ENCODE data around the gene HSD17B8.

Gene HSD17B8

DNA sequence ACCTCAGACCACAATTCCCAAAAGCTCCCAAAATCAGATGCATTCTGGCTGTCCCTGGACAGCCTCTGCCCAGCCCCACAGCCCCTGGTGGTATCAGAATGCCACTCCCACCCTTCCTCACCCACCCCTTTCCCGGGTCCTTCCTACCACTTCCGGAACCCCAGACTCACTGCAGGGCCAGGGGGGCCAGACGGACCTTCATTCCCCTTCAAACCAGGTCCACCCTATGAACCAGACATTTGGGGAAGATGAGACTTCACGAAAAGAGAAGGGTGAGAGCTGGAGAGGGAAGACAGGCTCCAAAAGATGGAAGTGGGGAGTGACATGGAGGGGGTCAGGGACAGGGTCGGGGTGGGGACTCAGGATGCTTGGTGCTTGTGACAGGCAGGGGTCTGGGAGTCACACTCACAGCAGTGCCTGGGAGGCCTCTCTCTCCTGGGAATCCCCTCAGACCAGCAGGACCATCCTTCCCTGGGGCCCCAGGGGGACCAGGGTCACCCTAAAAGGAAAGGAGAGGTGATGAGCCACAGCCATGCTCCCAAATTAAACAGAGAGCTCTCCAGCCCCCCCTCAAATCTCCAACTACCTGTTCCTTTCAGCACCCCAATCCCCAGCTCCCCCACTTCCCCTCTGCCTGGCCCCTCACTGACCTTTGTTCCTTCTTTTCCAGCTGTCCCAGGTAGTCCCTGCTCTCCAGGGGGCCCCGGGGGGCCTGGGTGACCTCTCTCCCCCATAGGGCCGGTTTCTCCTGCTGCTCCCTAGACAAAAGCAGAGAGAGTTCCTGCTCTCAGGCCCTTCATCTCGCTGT is 32.4 kb upstream of the HSD17B8 start:
- DNase-seq, result no peak

DNA sequence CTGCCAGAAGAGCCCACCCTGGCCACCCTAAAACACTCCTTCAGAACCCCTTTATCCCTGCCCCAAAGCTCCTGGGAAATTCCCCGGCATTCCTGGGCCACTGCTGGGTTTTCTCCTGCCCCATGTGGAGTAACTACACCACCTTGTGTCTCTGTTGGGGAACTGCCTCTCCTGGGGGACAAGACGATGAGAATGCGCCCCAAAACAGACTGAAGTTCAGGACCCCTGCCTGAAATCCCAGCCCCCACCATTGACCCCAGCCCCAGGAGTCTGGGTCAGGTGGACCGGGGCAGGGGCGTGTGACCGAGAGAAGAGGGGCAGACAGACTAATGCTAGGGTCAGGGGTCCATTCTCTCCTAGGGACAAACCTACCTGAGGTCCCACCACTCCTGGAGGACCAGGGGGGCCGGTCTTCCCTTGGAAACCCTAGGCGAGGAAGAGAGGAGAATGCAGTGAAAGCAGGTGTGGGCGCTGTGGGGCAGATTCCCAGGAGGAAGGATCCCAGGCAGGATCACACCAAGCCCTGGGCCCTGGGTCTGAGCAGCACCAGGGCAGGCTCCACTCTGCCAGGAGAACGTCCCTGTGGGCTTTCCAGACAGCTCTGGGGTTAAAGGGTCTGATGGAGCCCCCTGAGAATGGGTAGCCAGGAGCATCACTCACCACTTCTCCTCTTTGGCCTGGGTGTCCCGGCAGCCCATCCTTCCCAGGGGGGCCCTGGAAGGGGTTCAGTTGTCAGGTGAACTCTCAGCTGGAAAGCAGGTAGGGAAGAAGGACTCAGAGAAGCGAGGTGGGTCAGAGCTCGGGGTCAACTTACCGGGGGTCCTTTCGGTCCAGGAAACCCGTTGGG is 31.5 kb upstream of the HSD17B8 start:
- DNase-seq, result peak; percentile 40

DNA sequence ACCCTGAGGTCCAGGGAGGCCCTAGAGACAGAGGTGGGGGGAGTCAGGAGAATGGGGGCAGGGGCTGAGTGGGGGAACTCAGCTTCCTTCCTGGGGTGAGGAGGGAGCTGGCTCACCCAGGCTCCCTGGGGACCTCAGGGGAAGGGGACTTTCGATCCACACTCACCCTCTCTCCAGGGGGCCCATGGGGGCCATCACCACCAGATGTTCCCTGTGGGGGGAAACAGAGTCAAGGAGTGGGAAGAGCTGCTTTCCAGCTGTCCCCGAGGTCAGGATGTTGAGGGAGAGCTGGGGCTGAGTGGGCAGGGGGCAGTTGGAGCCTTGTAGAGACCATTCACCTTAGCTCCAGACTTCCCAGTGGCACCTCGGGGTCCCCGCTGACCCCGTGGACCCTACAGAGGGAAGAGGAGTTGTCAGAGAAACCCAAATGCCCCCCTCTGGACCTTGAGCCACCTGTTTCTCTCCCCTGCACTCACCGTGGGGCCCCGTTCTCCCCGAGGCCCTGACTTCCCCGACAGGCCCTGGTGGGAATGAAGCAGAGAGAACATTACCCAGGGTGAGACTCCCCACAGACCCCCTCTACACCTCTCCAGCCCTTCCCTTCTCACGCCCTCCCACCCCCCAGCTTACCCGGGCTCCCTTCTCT is 30.8 kb upstream of the HSD17B8 start:
- DNase-seq, result no peak

DNA sequence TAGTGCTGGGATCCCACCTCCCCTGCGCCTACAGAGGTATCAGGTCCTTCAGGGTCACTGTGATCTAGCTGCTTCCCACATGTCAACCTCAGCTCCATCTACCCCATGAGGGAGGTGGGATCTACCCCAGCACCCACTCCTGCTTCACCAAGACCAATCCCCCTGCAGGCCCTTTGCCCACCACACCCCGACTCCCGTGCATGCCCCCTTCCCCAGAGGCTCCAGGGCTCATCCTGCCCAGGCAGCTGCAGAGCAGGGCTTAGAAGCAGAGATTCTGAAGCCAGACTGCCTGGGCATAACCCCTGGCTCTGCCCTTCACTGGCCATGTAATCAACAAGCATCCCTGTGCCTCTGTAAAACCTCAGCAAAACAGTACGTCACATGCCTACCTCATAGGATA is 29.7 kb upstream of the HSD17B8 start:
- no peak for DNase-seq

DNA sequence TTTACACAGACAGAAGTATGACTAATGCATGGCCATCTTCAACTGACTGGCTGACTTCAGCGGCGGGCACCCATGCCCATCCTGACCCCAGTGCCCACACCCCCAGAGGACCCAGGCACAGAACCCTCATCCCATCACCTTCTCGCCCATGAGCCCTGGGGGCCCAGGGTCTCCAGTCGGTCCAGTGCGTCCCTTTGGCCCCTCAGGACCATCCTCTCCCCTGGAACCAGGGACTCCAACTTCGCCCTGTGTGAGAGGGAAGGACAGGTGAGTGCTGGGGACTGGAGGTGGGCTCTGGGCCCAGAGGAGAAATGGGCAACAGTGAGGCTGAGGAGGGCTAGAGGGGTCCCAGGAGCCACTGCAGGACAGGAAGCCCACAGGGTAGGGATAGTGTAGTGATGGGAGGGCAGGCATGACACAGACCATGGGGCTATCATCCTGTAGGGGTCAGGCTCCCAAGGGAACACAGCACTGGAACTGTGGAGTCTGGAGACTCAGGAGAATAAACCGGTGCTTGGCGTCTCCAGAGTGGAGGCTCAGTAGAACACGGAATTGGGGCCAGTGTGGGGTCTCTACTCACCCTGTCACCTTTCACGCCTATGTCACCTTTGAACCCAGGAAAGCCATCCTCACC is 28.9 kb upstream of the HSD17B8 start:
- DNase-seq, result no peak

DNA sequence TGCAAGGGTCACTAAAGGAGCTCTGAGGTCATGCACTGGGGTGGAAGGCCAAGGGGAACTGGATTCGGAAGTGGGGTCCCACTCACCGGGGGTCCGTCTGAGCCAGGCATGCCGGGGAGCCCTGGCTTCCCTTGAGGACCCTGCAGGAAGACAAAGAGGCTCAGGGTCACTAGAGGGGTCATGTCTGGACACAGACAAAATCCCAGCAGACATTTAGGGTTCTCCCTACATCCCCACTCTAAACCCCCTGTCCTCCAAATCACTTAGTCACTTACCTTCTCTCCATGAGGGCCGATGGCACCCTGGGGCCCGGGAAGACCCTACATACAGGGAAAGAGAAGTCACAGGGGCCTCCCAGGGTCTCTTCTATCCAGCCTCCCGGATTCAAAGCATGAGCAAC is 27.5 kb upstream of the HSD17B8 start:
- no peak for DNase-seq

DNA sequence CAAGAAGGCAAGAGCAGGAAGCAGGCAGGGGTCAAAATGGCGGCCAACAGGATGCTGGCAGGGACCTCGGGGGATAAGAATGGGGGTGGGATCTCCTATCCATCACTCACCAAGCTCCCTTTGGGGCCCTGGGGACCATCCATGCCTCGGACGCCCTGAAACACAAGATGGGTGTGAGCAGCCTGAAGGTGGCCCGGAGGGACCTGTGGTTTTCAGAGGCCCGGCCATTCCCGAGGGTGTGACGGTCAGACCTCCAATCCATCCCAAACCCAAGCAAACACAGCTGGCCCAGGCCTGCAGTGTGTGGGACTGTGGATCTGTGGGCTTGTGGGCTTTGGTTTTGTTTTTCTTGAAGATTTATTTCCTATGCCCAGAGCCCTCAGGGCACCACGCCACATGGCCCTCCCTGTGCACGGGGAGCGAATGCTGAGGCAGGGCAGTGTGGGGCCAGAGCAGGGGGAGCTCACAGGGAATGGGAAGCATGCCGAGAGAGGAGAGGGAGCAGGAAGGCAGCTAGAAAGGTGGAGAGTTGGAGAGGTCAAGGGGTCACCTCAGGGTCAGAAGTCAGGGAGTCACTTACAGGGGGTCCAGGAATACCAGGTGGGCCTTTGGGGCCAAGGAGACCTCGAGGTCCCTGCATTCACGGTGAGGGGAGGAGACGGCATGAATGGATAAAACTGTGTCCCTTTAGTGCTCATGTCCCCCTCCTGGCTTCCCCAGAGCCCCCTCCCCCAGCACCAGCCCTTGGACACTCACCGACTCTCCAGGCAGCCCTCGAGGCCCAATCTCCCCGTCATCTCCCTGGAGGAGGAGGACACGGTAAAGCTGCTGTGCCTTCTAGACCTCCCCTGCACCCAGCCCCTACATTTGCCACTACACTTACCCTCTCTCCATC is 26.7 kb upstream of the HSD17B8 start:
- DNase-seq, result no peak

DNA sequence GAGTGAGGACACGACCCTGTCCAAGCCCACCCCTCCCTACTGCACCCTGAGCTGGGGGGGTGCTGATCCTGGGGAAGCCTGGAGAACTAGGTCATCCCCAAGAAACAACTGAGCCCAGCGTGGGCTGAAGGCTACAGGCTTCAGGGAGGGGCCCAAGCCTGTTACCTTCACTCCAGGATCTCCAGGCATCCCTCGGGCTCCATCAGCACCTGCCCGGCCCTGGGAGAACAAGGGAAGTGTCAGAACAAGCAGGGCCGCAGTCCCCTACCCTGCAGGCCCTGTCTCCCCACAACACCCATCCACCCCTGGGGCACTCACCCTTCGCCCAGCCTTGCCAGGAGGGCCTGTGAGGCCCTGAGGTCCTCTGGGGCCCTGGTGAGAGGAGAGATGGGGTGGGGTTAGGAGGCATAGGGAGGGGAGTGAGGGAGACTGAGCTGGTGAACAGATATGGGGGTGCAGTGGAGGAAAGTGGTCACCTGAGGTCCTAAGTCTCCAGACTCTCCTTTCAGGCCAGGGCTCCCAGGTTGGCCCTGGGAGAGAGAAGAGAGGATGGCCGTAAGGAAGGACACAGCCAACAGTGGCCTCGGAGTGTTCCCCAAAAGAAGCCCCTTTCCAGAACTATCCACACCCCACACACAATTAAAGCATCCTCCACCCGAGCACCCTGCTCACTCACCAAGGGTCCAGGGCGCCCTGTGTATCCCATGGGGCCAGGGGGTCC is 25.5 kb upstream of the HSD17B8 start:
- no peak for DNase-seq

DNA sequence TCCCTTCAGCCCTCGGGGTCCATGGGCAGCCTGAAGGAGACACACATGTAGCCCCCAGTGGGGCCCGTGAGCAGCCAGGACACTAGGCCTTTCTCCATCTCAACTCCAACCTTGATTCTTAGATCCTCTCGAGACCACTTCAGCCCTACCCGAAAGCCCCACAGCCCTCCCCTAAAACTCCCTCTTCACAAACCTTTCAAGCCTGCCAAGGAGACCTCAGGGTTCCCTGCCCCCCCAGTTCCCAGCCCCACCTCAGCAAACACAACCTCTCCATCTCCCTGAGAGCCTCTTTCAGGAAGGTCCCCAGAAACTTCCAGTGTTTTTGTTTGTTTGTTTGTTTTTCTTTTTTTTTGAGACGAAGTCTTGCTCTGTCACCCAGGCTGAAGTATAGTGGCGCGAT is 23.3 kb upstream of the HSD17B8 start:
- no peak for DNase-seq

DNA sequence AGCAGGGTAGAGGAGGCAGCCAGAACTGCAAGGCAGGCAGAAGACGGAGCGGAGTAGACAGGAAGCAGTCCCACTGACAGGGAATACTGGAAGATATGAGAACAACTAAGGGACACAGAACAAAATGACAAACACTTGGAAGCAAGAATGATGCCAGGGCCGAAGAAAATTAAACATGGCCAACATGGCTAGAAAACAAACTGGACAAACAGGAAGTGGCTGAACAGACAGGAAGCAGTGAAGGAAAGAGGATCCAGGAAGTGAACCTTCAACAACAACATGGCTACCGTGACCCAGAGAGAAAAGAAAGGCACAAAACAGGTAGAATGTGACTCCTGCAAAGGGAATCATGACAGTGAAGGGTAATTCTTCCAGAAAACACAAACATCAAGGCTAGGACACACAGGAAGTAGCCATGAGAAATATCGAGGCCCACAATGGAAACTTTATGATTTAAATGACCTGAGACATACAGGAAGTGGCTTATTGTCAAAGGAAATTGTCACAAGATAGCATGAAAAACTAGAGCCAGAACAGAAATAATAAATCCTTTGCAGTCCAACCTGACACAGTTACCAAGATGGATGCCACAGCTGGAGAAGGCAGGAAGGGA is 21.3 kb upstream of the HSD17B8 start:
- peak; percentile 34 for DNase-seq

DNA sequence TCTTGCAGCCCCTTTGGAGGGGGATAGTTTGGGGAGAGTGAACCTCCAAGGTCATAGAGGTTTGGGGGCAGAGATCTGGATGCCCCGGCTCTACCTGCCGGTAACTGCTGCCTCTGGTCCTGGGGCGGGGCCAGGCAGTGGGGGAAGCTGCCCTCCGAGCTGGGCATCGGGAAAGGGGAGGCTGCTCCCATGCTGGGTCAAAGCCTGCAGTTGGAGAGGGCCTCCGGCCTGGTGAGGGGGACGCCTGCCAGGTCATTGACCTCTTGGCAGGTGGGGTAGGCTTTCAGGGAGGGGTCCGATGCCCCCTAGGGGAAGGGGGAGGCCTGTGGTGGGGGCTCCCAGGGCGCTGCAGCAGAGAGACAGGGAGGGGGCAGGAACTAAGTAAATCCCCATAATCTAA is 19.3 kb upstream of the HSD17B8 start:
- no peak for DNase-seq

DNA sequence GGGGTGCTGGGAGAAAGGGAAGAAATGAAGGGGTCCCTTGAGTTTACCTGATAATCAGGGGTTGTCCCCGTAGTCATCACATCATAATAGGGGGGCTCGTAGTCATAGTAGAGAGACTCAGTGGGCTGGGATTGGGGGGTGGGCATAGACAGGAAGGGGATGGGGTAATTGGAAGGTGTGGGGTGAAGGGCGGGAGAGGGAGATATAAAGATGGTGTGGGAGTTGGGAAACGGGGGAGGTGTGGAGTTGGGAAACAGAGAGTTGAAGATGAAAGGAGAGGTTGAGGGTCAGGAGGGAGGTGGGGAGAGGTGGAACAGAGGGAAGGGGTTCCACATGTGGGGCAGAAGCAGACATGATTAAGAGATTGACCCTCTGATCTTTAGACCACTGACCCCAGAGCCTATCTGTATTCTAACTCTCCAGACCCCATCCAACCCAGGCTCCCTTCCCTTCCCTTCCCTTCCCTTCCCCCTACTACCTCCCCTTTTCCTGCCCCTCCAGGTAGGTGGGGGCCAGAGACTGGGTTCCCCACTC is 18.7 kb upstream of the HSD17B8 start:
- no peak for DNase-seq

DNA sequence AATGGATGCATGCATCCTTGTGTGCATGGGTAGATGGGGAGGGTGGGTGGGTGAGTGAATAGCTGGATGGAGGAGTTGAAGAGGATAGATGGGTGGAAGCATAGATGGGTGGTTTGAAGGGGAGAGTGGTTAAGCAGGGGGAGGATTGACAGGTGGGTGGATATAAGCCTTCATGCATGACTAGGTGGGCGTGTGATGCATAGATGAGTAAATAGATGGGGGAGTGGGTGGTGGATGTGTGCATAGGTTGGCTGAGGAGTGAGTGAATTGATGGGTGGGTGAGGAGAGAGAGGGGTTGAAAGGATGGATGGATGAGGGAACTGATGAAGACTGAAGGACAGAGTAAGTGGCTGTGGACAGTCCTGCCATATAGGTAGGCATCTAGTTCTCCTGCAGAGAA is 16.6 kb upstream of the HSD17B8 start:
- DNase-seq, result no peak

DNA sequence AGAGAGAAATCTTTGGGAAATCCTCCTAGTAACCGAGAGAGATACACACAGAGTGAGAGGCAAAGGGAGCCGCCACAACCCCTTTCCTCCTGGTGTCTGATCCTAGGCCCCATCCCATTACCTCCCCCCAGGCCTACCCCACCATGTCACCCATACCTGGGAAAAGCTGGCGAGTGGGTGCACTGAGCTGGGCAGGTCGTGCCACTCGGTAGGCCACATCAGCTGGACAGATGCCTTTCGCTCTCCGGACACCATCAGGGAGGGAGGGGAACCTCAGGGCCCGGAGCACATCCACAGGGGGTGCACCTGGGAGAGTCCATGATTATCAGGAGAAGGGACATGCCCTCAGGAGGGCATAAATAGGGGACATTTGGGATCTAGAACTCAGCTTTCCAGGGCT is 15.3 kb upstream of the HSD17B8 start:
- DNase-seq, result no peak

DNA sequence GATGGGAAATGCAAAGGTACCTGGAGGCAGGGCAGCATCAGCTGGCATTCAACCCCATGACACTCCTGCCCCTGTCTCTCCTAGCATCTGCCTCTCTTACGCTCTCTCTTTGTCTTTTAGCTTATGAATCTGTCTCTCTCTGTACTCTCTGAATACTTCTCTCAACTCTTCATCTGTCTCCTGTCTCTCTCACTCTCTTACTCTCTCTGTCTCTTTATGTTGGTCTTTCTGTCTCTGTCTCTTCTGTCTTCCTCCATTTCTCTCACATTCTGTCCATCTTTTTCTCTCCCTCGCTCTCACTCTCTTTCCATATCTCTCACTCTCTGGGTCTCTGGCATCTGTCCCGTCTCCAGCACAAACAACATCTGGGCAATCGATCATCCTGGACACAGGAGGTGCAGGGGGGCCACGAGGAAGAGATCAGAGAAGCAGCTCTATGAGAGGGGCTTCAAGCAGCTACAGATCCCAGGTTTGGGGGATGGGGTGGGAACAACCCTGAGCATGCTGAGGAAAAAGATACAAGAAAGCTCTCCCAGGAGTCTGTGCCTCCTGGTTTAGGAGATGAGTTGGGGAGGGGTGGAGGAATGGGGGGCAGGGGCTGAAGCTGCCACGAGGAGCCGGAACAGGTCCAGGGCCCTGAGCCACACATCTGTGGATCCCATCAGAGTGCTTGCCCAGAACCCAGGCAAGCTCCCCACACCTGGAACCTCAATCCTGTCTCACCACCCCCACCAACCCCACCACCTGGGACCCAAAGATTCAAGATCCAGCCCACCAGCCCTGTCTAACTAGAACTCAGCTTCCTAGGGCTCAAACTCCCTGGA is 14.6 kb upstream of the HSD17B8 start:
- no peak for DNase-seq

DNA sequence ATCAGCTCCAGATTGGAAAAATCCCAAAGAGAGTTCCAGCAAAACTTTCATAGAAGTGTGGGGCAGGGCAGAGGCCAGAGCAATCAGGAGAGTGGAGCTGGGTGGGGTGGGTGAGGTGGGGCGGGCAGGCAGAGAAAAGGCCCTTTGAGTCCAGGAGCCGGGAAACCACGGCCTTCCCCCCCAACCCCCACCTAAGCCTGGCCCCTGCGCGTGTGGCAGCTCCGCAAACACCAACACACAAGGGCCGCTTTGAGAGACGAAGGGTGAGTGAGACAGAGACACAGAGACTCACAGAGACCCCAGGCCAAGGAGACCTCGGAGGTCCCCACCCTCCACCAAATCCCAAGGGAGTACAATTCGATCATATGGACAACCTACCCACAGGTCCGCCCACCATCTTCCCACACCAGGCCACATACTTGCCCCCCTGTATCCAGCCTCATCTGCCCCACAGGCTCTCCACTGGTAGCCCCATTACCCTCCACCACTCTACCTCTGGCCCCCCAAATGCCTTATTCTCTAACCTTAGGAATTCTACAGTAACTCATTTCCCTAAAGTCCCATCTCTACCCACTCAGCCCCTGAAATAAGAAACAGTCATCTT is 13.8 kb upstream of the HSD17B8 start:
- DNase-seq, result no peak

DNA sequence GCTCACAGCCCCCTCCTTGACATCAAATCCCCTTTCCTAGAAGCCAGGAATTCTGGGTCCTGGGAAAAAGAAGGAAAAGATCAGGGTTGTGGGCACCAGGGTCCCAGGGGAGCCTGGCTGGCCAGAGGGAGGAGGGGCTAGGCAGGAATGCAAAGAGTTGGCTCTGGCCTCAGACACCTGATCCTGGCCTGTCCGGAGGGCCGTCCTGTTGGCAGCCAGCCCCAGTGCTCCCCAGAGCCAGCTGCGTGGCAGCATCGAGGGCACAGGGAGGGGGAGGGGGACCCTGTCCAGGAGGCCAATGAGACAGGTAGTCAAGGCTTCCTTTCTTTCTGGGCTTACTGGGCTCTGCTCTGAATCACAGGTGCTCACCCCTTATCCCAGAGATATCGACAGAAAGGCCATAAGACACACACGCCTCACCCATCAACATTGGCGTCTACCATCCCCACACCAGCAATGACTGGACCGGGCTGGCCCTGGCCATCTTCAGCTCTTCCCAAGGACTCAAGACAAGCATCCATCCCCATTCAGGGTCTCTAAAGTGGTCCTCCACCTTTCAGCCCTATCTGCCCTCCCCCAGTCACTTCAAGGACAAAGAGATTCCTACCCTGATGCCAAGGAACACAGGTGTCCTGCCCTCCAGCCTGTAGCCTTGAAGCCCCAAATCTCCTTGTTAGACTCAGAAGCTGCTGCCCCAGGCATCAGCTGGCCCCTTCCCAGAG is 12.9 kb upstream of the HSD17B8 start:
- DNase-seq, result no peak

DNA sequence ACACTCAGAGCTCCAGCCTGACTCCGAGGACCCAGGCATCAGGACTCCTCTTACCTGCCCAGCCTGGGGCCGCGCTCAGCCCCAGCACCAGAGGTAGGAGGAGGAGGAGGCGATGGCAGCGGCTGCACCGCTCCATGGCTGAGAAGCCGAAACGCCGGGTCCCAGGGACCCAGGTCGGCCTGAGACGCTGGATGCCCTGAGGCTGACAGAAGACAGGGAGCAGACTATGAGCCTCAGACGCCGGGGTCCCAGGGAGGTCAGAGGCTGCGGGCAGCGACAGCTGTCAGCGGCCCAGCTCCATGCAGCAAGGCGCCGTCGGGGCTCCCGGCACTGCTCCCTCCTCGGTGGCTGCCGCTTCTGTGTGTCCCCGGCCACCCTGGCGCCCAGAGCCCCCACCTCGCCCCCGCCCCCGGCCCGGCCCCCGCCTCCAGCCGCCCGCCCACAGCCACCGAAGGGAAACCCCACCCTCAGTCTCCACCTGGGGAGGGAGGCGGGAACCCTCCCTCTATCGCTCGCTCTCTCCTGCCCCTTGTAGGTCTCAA is 12.3 kb upstream of the HSD17B8 start, which contains the start of gene COL11A2:
COL11A2 (minus strand) TSS at position 363 of the 542 bp plus-strand sequence; CDS start at position 136, 227 bp downstream.
- DNase-seq, result no peak

All from hematopoietic multipotent progenitor cell treated with erythropoietin and hydrocortisone succinate and interleukin-3 and kit ligand, for 8 days (in vitro differentiated cells).